NCI-H2081 (cell line): ENCODE results near the gene ZNF385B.

Experiments used
- DNase-seq, 2 experiments: peaks; one replicate each; lab custom pipeline; 2025; lab: John Stamatoyannopoulos, UW

ZNF385B gene

GRCh38 chr2:179588486-179589145, 272.8 kb downstream of the ZNF385B start:
- no peak for DNase-seq

- DNase-seq: no peak
Observed at GRCh38 chr2:179584760-179585159, 276.7 kb downstream of the ZNF385B start.

- DNase-seq: no peak
Observed at GRCh38 chr2:179581605-179582004, 279.8 kb downstream of the ZNF385B start.

GRCh38 chr2:179580378-179581146, 280.9 kb downstream of the ZNF385B start:
- DNase-seq: no peak

GRCh38 chr2:179579800-179580199, 281.6 kb downstream of the ZNF385B start:
- DNase-seq: no peak

GRCh38 chr2:179578171-179578916, 283.1 kb downstream of the ZNF385B start:
- DNase-seq: no peak

GRCh38 chr2:179574061-179574519, 287.3 kb downstream of the ZNF385B start:
- no peak for DNase-seq

- DNase-seq: no peak
Observed at GRCh38 chr2:179572544-179572943, 288.9 kb downstream of the ZNF385B start.

- no peak for DNase-seq
Observed at GRCh38 chr2:179571721-179572120, 289.7 kb downstream of the ZNF385B start.

- no peak for DNase-seq
Observed at GRCh38 chr2:179571252-179571651, 290.2 kb downstream of the ZNF385B start.

GRCh38 chr2:179569831-179570233, 291.6 kb downstream of the ZNF385B start:
- DNase-seq: no peak

GRCh38 chr2:179565807-179566206, 295.6 kb downstream of the ZNF385B start:
- no peak for DNase-seq

- peak; percentile 80 to 94 for DNase-seq
Observed at GRCh38 chr2:179562330-179562885, 299.0 kb downstream of the ZNF385B start.

- DNase-seq: peak in 1 of 2 experiments; percentile 22
Observed at GRCh38 chr2:179561702-179562101, 299.7 kb downstream of the ZNF385B start.

- DNase-seq: no peak
Observed at GRCh38 chr2:179560257-179560735, 301.1 kb downstream of the ZNF385B start.

- no peak for DNase-seq
Observed at GRCh38 chr2:179559108-179559806, 302.2 kb downstream of the ZNF385B start.

- DNase-seq: peak; percentile 60 to 77
Observed at GRCh38 chr2:179558010-179558934, 303.1 kb downstream of the ZNF385B start.

- no peak for DNase-seq
Observed at GRCh38 chr2:179556425-179556824, 305.0 kb downstream of the ZNF385B start.

- no peak for DNase-seq
Observed at GRCh38 chr2:179555691-179556283, 305.6 kb downstream of the ZNF385B start.
